ENCODE measurements around the gene TGFBR2. TPM values are rescaled to one million over a fixed set of nuclear protein-coding genes. Genes with fewer than 3 reads are reported as not detected.

TGFBR2 gene
- total and polyA plus RNA-seq, 2 of the 13 experiments (the other 11 are each of a cell fraction or from before 2014, with no cell fraction given) = 82.2 to 187 TPM

DNA sequence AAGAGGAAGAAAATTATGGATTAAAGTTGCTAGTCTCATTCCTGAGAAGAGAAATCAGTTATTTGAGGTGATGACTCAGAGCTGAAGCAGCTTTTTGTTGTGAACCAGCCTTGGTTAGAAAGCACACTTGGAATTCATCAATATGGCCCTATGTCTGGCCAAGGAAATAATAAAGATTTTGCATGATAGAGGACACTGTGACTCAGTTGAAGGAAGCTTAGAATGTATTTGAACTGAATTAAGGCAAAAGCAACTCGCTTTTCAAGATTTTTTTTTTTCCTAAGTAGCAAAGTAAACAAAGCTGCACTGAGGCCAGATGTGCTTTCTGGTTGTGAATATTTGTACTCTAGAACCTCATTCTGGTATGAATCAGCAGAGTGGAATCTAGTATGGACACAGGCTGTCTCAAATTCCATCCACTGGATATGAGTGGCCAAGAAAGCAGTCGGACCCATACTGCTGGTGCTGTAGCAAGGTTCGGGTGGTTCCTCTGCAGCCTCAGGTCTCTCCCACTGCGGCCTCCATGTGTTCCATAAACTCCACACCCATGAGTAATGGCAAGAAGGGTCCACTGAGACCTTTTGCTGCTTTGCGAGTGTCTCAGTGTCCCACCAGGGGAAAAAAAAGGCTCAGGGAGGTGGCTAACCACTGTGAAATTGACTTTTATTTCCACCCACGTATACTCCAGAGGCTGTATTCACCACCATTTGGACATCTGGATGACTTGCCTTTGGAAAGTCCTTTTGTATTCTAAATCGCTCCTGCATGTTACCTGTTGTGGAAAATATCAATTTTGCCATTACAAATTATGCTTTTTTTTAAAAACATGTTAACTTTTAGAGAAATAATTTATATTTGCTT, 53.1 kb downstream of the TGFBR2 start (continued):
- no peak for TF ChIP-seq GMEB2 (CRISPR knock-in tag; IDR thresholded peaks at IDR 0.05; ENCODE audit: low read depth)
- no peak for TF ChIP-seq ZNF720 (CRISPR knock-in tag; IDR thresholded peaks at IDR 0.05)
- TF ChIP-seq, protein P1, sequence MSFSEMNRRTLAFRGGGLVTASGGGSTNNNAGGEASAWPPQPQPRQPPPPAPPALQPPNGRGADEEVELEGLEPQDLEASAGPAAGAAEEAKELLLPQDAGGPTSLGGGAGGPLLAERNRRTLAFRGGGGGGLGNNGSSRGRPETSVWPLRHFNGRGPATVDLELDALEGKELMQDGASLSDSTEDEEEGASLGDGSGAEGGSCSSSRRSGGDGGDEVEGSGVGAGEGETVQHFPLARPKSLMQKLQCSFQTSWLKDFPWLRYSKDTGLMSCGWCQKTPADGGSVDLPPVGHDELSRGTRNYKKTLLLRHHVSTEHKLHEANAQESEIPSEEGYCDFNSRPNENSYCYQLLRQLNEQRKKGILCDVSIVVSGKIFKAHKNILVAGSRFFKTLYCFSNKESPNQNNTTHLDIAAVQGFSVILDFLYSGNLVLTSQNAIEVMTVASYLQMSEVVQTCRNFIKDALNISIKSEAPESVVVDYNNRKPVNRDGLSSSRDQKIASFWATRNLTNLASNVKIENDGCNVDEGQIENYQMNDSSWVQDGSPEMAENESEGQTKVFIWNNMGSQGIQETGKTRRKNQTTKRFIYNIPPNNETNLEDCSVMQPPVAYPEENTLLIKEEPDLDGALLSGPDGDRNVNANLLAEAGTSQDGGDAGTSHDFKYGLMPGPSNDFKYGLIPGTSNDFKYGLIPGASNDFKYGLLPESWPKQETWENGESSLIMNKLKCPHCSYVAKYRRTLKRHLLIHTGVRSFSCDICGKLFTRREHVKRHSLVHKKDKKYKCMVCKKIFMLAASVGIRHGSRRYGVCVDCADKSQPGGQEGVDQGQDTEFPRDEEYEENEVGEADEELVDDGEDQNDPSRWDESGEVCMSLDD (CRISPR knock-in tag; IDR thresholded peaks at IDR 0.05; ENCODE audit: borderline replicate concordance) = peak; percentile 63; the same call in 1 of the 2 replicates
- TF ChIP-seq ZNF646 (CRISPR knock-in tag; IDR thresholded peaks at IDR 0.05) = no peak
- TF ChIP-seq, protein P2, sequence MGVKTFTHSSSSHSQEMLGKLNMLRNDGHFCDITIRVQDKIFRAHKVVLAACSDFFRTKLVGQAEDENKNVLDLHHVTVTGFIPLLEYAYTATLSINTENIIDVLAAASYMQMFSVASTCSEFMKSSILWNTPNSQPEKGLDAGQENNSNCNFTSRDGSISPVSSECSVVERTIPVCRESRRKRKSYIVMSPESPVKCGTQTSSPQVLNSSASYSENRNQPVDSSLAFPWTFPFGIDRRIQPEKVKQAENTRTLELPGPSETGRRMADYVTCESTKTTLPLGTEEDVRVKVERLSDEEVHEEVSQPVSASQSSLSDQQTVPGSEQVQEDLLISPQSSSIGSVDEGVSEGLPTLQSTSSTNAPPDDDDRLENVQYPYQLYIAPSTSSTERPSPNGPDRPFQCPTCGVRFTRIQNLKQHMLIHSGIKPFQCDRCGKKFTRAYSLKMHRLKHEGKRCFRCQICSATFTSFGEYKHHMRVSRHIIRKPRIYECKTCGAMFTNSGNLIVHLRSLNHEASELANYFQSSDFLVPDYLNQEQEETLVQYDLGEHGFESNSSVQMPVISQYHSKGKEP (CRISPR knock-in tag; IDR thresholded peaks at IDR 0.05) = no peak
- TF ChIP-seq RCOR2 (CRISPR knock-in tag; IDR thresholded peaks at IDR 0.05) = 0 out of 2 replicates have a peak, but pooled peaks have one; percentile 27
- peak; percentile 43; the same call in 1 of the 2 replicates for TF ChIP-seq ZNF205 (CRISPR knock-in tag; IDR thresholded peaks at IDR 0.05)
- TF ChIP-seq, protein P3, sequence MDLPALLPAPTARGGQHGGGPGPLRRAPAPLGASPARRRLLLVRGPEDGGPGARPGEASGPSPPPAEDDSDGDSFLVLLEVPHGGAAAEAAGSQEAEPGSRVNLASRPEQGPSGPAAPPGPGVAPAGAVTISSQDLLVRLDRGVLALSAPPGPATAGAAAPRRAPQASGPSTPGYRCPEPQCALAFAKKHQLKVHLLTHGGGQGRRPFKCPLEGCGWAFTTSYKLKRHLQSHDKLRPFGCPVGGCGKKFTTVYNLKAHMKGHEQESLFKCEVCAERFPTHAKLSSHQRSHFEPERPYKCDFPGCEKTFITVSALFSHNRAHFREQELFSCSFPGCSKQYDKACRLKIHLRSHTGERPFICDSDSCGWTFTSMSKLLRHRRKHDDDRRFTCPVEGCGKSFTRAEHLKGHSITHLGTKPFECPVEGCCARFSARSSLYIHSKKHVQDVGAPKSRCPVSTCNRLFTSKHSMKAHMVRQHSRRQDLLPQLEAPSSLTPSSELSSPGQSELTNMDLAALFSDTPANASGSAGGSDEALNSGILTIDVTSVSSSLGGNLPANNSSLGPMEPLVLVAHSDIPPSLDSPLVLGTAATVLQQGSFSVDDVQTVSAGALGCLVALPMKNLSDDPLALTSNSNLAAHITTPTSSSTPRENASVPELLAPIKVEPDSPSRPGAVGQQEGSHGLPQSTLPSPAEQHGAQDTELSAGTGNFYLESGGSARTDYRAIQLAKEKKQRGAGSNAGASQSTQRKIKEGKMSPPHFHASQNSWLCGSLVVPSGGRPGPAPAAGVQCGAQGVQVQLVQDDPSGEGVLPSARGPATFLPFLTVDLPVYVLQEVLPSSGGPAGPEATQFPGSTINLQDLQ (CRISPR knock-in tag; IDR thresholded peaks at IDR 0.05) = no peak

Measured in HepG2 (cell line).